ENCODE measurements around the gene CDK17. TPM values are rescaled to one million over a fixed set of nuclear protein-coding genes. Genes with fewer than 3 reads are reported as not detected.
A peak's percentile ranks its signal among the peaks of the same experiment; 100 is the strongest.
"Not testable (repeated sequence)": the region's sequence is repeated elsewhere in the genome, so short reads cannot be mapped to it uniquely, and the experiment has no call there.

CDK17 gene
- total and polyA plus RNA-seq, 11 donors, result 6.7 to 31.7 (median 22.9) TPM

GRCh38 chr12:96395236-96395635 is 5.0 kb downstream of the CDK17 start:
- WGBS, 4 donors, result 84 to 91% (median 87%) methylated on average over 4 of the region's 4 CpGs
- no peak for ATAC-seq
- intact Hi-C loops (cut with DNase I), result loop anchor here in 9 of 10 donors (5.0 to 10.0 kb wide), 14 partner anchors 33 to 333 kb away; no protein-coding TSS in a partner anchor

GRCh38 chr12:96393229-96393628 is 7.0 kb downstream of the CDK17 start:
- 80 to 85% (median 84%) methylated on average over 5 of the region's 5 CpGs for WGBS, 4 donors
- intact Hi-C loops (cut with DNase I), result loop anchor here in 4 of 10 donors (10.0 kb wide), 6 partner anchors 48 to 328 kb away; no protein-coding TSS in a partner anchor
- H3K27ac ChIP-seq, result peak overlapping the region in 9 of 12 donors; percentile 3 to 70 (median 33)

More at GRCh38 chr12:96395236-96395635, 5.0 kb downstream of the CDK17 start:
- no peak for TF ChIP-seq CTCF (IDR thresholded peaks at IDR 0.05)
- no peak for TF ChIP-seq POLR2A (IDR thresholded peaks at IDR 0.05)
- Histone ChIP-seq H3K4me3 (no peak overlapping the region), H3K9me3 (no peaks in the 10 kb centered on the region), H3K27me3 (no peaks in the 10 kb centered on the region), H3K27ac (peak overlapping the region in 5 of 12 donors; percentile 4 to 100 (median 8)), H3K4me1 (peaks cover 7 to 62% (median 44%) of the 10 kb centered on the region in 12 donors), H3K36me3 (no peaks in the 10 kb centered on the region)
- DNase-seq, result no peak

GRCh38 chr12:96392397-96392796 is 7.8 kb downstream of the CDK17 start:
- Histone ChIP-seq H3K36me3 (no peaks in the 10 kb centered on the region), H3K4me3 (peak overlapping the region in 1 of 12 donors; percentile 3), H3K4me1 (peaks cover 2 to 67% (median 33%) of the 10 kb centered on the region in 12 donors), H3K27ac (peak overlapping the region in 9 of 12 donors; percentile 21 to 70 (median 37)), H3K27me3 (no peaks in the 10 kb centered on the region), H3K9me3 (peaks cover 0 to 2% (median 0%) of the 10 kb centered on the region in 12 donors)
- intact Hi-C loops (cut with DNase I), result loop anchor here in 4 of 10 donors (10.0 kb wide), 6 partner anchors 48 to 328 kb away; no protein-coding TSS in a partner anchor
- ATAC-seq, result peak in 2 of 4 donors; percentile 41 to 60
- TF ChIP-seq POLR2A (IDR thresholded peaks at IDR 0.05) (no peak), CTCF (IDR thresholded peaks at IDR 0.05) (no peak)
- WGBS, 4 donors, result 18 to 33% (median 28%) methylated on average over 5 of the region's 5 CpGs
- no peak for DNase-seq

More at GRCh38 chr12:96393229-96393628, 7.0 kb downstream of the CDK17 start:
- ATAC-seq, H3K36me3 ChIP-seq, H3K27me3 ChIP-seq, H3K9me3 ChIP-seq, DNase-seq, H3K4me3 ChIP-seq: not testable (repeated sequence)
- H3K4me1 ChIP-seq, result peaks cover 7 to 69% (median 39%) of the 10 kb centered on the region in 12 donors

GRCh38 chr12:96387981-96388380 is 12.3 kb downstream of the CDK17 start:
- H3K27ac ChIP-seq, result peak overlapping the region in 1 of 12 donors; percentile 19
- peaks cover 0 to 7% (median 0%) of the 10 kb centered on the region in 12 donors for H3K9me3 ChIP-seq
- ATAC-seq, result no peak
- no peak for TF ChIP-seq POLR2A (IDR thresholded peaks at IDR 0.05)
- no peak for TF ChIP-seq CTCF (IDR thresholded peaks at IDR 0.05)
- no peaks in the 10 kb centered on the region for H3K36me3 ChIP-seq
- H3K4me3 ChIP-seq, result no peak overlapping the region
- 81 to 98% (median 89%) methylated on average over 1 of the region's 1 CpG for WGBS, 4 donors
- DNase-seq, result no peak
- H3K4me1 ChIP-seq, result peaks cover 2 to 72% (median 18%) of the 10 kb centered on the region in 12 donors
- H3K27me3 ChIP-seq, result no peaks in the 10 kb centered on the region
- intact Hi-C loops (cut with DNase I), result loop anchor here in 1 of 10 donors (10.0 kb wide), 1 partner anchor 53 kb away; no protein-coding TSS in a partner anchor
